ENCODE results near the gene IL1RAPL2.

DNA sequence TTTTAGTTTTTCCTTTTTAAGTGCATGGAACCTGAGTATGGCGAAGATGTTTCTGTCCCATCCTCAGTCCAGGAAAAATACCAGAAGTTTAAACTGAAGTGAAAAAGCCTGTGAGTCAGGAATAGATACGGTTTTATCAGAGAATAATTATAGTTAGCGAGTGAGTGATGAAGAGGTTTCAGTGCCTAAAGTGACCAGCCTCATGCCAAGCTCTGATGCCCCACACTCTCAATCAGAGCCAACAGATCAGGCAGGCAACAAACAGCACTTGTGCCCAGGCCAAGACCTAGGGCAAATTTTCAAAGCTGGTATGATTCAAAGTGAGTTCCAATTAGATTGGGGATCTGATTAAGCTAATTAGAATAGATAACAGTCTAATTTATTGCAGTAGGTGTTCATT is 1043.5 kb downstream of the IL1RAPL2 start:
- TF ChIP-seq, protein P1, sequence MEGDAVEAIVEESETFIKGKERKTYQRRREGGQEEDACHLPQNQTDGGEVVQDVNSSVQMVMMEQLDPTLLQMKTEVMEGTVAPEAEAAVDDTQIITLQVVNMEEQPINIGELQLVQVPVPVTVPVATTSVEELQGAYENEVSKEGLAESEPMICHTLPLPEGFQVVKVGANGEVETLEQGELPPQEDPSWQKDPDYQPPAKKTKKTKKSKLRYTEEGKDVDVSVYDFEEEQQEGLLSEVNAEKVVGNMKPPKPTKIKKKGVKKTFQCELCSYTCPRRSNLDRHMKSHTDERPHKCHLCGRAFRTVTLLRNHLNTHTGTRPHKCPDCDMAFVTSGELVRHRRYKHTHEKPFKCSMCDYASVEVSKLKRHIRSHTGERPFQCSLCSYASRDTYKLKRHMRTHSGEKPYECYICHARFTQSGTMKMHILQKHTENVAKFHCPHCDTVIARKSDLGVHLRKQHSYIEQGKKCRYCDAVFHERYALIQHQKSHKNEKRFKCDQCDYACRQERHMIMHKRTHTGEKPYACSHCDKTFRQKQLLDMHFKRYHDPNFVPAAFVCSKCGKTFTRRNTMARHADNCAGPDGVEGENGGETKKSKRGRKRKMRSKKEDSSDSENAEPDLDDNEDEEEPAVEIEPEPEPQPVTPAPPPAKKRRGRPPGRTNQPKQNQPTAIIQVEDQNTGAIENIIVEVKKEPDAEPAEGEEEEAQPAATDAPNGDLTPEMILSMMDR (IDR thresholded peaks at IDR 0.05), result no peak
- no peak for TF ChIP-seq POLR2A (IDR thresholded peaks at IDR 0.05)

Data from heart left ventricle (tissue), 13 donors.